K562 (cell line): Measurements from ENCODE around the gene C16orf96. TPM values are rescaled to one million over a fixed set of nuclear protein-coding genes. Genes with fewer than 3 reads are reported as not detected.
A peak's percentile ranks its signal among the peaks of the same experiment; 100 is the strongest.

ENCODE experiments used
- ARID2 ChIP-seq: fragments of 450-650 bp; IDR thresholded peaks from 2 replicates; pipeline ENCODE4 v1.6.1; 2017; ENCODE audit warnings: antibody characterized with exemption, mild to moderate bottlenecking
- CC2D1A ChIP-seq: fragments of 450-650 bp; IDR thresholded peaks from 2 replicates; pipeline ENCODE4 v1.6.1; 2017; ENCODE audit warnings: mild to moderate bottlenecking
- FOXK1 ChIP-seq: sonication (generic); formaldehyde crosslinking; IDR thresholded peaks from 2 replicates; pipeline ENCODE4 v1.8.0; 2022; ENCODE audit warnings: missing genetic modification reagents, mild to moderate bottlenecking, borderline replicate concordance
- TBP ChIP-seq: optimal IDR thresholded peaks from 2 replicates; pipeline ENCODE3; 2011; ENCODE audit warnings: low read depth, low read length, improper control_type of control experiment
- ZBTB7A ChIP-seq: IDR thresholded peaks from 2 replicates; pipeline ENCODE4 v1.6.1; 2011; ENCODE audit warnings: low read depth, mild to moderate bottlenecking, low read length, moderate library complexity, borderline replicate concordance; ENCODE audit not compliant: control insufficient read depth
- ZNF75A ChIP-seq: fragments of 450-650 bp; formaldehyde crosslinking; IDR thresholded peaks from 2 replicates; pipeline ENCODE4 v1.4.0; 2020; ENCODE audit warnings: mild to moderate bottlenecking
- polyA plus RNA-seq, 8 experiments: library from polyadenylated mRNA; depleted of rRNA in 4 of 8; stranded (reverse) in 5 of 8; unstranded in 3 of 8; fragments of >200 nt; fragmentation: Nextera tagmentation in 2 of 8; fragmentation: Illumina TruSeq in 1 of 8; extraction: Ambion mirVana in 2 of 8; extraction: Trizol in 1 of 8; gene quantifications; 2 replicates each; pipeline versions ENCODE4 v1.2.1 to v1.2.3, GENCODE V29; 2011 to 2014; ENCODE audit warnings: inconsistent platforms in 1 of 8, missing spikeins in 1 of 8
- total RNA-seq, 7 experiments: library from RNA; depleted of rRNA in 6 of 7; stranded (reverse); fragments of >200 nt in 6 of 7; fragmentation: Illumina TruSeq in 2 of 7; extraction: Trizol in 2 of 7; gene quantifications; 2 replicates each; pipeline versions ENCODE4 v1.2.1 to v1.2.3, GENCODE V29; 2011 to 2021; ENCODE audit warnings: low replicate concordance in 1 of 7
- TF ChIP-seq, protein P1 (sequence below), 2 experiments: fragments of 450-650 bp; formaldehyde crosslinking in 1 of 2; IDR thresholded peaks; 2 replicates each; pipeline versions ENCODE4 v1.4.0 to v1.6.1; 2014 to 2020; ENCODE audit warnings: mild to moderate bottlenecking in 2 of 2, borderline replicate concordance in 1 of 2, low read depth in 1 of 2
- TF ChIP-seq, protein P2 (sequence below), 2 experiments: IDR thresholded peaks in 1 of 2; conservative IDR thresholded peaks in 1 of 2; 2 replicates each; pipeline ENCODE4 v1.6.1; 2016; ENCODE audit warnings: low read depth in 2 of 2, mild to moderate bottlenecking in 1 of 2, missing compliant biosample characterization in 1 of 2, missing genetic modification characterization in 1 of 2, moderate library complexity in 1 of 2
- TF ChIP-seq, protein P3 (sequence below): fragments of 200-800 bp; sonication (Bioruptor generic); IDR thresholded peaks from 2 replicates; pipeline ENCODE4 v1.6.1; 2017; ENCODE audit warnings: missing genetic modification characterization, missing compliant biosample characterization

C16orf96 gene
- total and polyA plus RNA-seq, 9 of the 15 experiments (the other 6 are each of a cell fraction or from before 2014, with no cell fraction given), result not detected

DNA sequence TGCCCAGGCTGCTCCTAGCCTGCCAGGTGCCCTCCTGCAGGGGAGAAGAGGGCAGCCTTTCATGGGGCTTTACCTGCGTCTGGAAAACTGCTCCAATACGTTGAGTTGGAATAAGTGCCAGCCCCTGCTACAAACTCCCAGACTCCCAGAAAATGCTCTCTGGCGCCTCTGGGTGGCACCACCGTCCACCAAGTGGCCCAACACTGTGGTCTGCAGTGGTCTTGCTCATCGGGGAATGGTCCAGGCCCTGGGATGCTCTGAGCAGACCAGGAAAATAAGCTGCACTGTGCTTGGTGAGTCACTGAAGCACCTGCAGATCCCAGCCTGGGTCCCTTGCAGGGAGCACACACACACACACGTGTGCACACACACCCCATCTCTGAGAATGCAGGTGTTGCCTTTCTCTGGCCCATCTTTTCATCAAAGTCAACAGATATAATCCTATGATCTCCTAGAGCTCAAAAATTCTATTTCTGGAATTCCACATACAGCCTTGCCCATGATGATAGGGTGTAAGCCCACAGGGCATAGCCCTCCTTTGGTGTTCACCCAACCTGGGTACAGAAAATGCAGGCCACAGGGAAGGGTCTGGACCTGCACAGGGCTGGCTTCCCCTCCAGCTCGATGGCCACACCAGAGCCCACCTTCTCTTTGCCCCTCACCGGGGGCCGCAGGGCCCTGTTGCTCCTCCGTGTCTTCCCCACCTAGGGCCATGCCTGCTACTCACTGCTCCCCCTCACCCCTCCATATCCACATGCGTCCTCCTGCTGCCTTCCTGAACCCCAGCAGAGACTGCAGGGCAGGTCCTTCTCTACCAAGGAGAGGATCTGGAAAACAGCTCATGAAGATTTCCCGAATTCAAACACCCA is 38.1 kb upstream of the C16orf96 start (continued):
- TF ChIP-seq, protein P1, sequence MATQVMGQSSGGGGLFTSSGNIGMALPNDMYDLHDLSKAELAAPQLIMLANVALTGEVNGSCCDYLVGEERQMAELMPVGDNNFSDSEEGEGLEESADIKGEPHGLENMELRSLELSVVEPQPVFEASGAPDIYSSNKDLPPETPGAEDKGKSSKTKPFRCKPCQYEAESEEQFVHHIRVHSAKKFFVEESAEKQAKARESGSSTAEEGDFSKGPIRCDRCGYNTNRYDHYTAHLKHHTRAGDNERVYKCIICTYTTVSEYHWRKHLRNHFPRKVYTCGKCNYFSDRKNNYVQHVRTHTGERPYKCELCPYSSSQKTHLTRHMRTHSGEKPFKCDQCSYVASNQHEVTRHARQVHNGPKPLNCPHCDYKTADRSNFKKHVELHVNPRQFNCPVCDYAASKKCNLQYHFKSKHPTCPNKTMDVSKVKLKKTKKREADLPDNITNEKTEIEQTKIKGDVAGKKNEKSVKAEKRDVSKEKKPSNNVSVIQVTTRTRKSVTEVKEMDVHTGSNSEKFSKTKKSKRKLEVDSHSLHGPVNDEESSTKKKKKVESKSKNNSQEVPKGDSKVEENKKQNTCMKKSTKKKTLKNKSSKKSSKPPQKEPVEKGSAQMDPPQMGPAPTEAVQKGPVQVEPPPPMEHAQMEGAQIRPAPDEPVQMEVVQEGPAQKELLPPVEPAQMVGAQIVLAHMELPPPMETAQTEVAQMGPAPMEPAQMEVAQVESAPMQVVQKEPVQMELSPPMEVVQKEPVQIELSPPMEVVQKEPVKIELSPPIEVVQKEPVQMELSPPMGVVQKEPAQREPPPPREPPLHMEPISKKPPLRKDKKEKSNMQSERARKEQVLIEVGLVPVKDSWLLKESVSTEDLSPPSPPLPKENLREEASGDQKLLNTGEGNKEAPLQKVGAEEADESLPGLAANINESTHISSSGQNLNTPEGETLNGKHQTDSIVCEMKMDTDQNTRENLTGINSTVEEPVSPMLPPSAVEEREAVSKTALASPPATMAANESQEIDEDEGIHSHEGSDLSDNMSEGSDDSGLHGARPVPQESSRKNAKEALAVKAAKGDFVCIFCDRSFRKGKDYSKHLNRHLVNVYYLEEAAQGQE (IDR thresholded peaks at IDR 0.05; ENCODE audit: borderline replicate concordance), result peak; percentile 81
- TF ChIP-seq, protein P1 (CRISPR knock-in tag; IDR thresholded peaks at IDR 0.05; ENCODE audit: low read depth), result no peak
- TF ChIP-seq, protein P2, sequence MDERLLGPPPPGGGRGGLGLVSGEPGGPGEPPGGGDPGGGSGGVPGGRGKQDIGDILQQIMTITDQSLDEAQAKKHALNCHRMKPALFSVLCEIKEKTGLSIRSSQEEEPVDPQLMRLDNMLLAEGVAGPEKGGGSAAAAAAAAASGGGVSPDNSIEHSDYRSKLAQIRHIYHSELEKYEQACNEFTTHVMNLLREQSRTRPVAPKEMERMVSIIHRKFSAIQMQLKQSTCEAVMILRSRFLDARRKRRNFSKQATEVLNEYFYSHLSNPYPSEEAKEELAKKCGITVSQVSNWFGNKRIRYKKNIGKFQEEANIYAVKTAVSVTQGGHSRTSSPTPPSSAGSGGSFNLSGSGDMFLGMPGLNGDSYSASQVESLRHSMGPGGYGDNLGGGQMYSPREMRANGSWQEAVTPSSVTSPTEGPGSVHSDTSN (CRISPR knock-in tag; IDR thresholded peaks at IDR 0.05; ENCODE audit: low read depth), result no peak
- TF ChIP-seq, protein P2 (tag; conservative IDR thresholded peaks at IDR 0.05; ENCODE audit: low read depth), result no peak
- TF ChIP-seq ZBTB7A, result peak; percentile 55; the same call in 1 of the 2 replicates
- peak; percentile 58; the same call in 1 of the 2 replicates for TF ChIP-seq ARID2
- TF ChIP-seq, protein P3, sequence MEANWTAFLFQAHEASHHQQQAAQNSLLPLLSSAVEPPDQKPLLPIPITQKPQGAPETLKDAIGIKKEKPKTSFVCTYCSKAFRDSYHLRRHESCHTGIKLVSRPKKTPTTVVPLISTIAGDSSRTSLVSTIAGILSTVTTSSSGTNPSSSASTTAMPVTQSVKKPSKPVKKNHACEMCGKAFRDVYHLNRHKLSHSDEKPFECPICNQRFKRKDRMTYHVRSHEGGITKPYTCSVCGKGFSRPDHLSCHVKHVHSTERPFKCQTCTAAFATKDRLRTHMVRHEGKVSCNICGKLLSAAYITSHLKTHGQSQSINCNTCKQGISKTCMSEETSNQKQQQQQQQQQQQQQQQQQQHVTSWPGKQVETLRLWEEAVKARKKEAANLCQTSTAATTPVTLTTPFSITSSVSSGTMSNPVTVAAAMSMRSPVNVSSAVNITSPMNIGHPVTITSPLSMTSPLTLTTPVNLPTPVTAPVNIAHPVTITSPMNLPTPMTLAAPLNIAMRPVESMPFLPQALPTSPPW (CRISPR knock-in tag), result no peak
- TF ChIP-seq FOXK1, result no peak
- TF ChIP-seq CC2D1A, result peak; percentile 60; the same call in 1 of the 2 replicates
- peak; percentile 1 for TF ChIP-seq TBP
- TF ChIP-seq ZNF75A (CRISPR knock-in tag), result no peak
